ENCODE data around the gene VWA8.
"Not testable (repeated sequence)": the region's sequence is repeated elsewhere in the genome, so short reads cannot be mapped to it uniquely, and the experiment has no call there.

Gene VWA8

DNA sequence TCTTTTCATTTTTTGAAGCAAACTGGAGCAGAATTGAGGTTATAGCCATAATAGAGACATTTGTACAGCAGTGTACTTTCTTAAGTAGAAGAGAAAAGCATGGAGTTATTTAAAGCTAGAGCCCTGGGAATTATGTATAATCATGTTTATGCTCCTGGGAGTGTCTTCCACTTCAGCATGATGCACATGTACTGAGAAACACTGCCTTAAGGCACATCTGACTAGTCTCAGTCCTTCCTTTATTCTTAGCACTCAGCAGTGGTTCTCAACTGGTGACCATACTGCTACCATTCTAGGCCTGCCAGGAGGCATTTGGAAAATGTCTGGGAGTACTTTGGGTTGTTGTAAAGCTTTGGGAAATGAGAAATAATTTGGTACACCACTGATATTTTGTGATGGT, 45.8 kb downstream of the VWA8 start:
- H3K4me3 ChIP-seq (ENCODE audit: control insufficient read depth, low read depth, low read length) = no peak overlapping the region
- TF ChIP-seq, protein P1, sequence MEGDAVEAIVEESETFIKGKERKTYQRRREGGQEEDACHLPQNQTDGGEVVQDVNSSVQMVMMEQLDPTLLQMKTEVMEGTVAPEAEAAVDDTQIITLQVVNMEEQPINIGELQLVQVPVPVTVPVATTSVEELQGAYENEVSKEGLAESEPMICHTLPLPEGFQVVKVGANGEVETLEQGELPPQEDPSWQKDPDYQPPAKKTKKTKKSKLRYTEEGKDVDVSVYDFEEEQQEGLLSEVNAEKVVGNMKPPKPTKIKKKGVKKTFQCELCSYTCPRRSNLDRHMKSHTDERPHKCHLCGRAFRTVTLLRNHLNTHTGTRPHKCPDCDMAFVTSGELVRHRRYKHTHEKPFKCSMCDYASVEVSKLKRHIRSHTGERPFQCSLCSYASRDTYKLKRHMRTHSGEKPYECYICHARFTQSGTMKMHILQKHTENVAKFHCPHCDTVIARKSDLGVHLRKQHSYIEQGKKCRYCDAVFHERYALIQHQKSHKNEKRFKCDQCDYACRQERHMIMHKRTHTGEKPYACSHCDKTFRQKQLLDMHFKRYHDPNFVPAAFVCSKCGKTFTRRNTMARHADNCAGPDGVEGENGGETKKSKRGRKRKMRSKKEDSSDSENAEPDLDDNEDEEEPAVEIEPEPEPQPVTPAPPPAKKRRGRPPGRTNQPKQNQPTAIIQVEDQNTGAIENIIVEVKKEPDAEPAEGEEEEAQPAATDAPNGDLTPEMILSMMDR (IDR thresholded peaks at IDR 0.05; ENCODE audit: control insufficient read depth, insufficient read depth, low read depth, low read length, missing control alignments) = no peak
- DNase-seq (ENCODE audit: low read depth) = no peak

DNA sequence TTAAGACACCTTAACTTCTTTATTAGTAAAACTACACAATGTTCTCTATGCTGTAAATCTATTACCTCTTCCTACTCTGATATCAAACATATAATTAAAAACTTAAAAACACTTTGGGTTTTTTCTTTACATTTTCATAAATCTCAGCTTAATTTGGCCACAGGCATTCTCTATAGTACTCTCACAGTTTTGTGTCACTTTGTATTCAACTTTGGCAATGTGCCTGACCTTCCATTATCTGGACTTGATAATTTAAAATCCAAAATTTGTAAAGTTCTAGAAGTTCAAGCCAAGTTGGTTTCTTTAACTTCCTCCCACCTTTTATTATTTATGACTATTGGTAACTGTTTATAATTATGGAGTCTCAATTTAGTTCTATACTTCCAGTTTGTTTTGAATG, 46.4 kb downstream of the VWA8 start:
- DNase-seq (ENCODE audit: low read depth) = no peak
- TF ChIP-seq, protein P1 (IDR thresholded peaks at IDR 0.05; ENCODE audit: control insufficient read depth, insufficient read depth, low read depth, low read length, missing control alignments) = no peak
- H3K4me3 ChIP-seq (ENCODE audit: control insufficient read depth, low read depth, low read length) = no peak overlapping the region

DNA sequence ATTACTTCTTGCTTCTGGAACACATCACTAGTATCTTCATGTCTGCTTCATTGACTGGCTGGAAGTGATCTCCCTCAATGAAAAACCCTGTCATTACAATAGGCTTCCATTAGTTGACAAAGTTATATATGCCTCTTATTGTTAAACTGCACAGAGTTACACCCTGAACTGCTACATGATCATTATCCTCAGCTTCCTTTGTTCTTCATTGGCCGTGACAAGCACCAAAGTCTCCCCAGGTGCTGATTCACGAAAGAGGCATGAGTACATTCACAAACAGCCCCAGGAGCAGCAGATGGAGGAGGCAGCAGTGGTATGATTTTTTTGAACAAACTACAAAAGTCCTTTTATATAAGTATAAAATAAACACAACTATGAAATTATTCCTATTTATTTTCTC, 51.4 kb downstream of the VWA8 start:
- TF ChIP-seq, protein P1 (IDR thresholded peaks at IDR 0.05; ENCODE audit: control insufficient read depth, insufficient read depth, low read depth, low read length, missing control alignments) = no peak
- no peak for DNase-seq (ENCODE audit: low read depth)
- H3K4me3 ChIP-seq (ENCODE audit: control insufficient read depth, low read depth, low read length) = no peak overlapping the region

DNA sequence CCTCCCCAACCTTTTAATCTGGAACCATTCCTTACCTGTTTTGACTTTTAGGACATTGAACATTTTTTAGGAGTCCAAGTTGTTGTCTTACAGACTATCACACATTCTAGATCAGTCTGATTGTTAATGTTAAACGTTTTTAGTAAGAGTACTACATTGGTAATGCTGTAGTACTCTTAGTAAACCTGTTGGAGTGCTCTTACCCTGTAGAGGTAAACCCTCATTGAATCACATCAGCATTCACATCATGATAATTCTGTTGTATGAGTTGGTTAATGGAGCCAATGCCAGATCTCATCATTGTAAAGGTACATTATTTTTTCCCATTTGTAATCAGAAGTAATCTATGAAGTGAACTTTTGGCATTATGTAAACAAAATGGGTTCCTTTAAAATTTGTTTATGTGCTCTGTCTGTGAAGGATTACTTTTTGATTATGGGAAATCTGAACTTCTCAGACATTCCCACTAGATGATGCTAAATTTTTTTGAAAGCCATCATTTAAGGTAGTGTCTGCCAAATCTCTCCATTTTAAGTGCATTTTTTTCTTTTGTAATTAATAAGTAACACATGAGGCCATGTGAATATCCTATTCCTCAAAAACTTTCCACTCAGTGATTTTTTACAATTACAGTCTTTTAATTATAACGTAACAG, 55.2 kb downstream of the VWA8 start:
- no peak overlapping the region for H3K4me3 ChIP-seq (ENCODE audit: control insufficient read depth, low read depth, low read length)
- DNase-seq (ENCODE audit: low read depth) = no peak
- TF ChIP-seq, protein P1 (IDR thresholded peaks at IDR 0.05; ENCODE audit: control insufficient read depth, insufficient read depth, low read depth, low read length, missing control alignments) = peak; percentile 61

DNA sequence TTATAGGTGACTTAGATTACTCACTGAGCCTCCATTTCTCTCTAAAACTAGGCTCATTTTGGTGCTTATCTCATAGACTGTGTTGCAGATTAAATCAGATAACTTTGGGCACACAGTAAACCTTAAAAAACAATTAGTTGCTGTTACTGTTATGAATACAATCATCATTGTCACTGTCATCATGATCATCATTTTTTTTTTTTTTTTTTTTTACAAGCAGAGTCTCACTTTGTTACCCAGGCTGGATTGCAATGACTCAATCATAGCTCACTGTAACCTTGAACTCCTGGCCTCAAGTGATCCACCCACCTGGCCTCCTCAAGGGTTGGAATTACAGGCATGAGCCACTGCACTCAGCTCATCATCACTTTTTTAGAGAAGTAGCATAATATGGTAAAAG, 60.0 kb downstream of the VWA8 start:
- DNase-seq (ENCODE audit: low read depth) = no peak
- TF ChIP-seq, protein P1 (IDR thresholded peaks at IDR 0.05; ENCODE audit: control insufficient read depth, insufficient read depth, low read depth, low read length, missing control alignments) = no peak
- H3K4me3 ChIP-seq (ENCODE audit: control insufficient read depth, low read depth, low read length) = no peak overlapping the region

DNA sequence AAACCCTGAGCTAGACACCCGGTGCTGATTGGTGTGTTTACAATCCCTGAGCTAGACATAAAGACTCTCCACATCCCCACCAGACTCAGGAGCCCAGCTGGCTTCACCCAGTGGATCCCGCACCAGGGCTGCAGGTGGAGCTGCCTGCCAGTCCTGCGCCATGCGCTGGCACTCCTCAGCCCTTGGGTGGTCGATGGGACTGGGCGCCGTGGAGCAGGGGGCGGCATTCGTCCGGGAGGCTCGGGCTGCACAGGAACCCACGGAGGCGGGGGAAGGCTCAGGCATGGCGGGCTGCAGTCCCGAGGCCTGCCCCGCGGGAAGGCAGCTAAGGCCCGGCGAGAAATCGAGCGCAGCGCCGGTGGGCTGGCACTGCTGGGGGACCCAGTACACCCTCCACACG, 62.5 kb downstream of the VWA8 start:
- not testable (repeated sequence) for DNase-seq (ENCODE audit: low read depth); H3K4me3 ChIP-seq (ENCODE audit: control insufficient read depth, low read depth, low read length)

DNA sequence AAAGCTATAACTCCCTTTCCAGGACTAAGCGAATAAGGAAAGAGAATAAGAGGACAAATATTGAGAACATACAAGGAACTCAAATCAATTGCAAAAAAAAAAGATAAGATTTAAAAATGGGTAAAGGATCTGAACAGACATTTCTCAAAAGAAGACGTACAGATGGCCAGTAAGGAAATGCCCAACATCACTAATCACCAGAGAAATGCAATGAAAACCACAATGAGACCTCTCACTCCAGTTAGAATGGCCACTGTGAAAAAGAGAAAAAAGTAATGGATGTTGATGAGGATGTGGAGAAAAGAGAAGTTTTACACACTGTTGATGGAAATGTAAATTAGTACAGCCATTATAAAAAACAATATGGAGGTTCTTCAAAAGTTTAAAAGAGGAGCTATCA, 63.8 kb downstream of the VWA8 start:
- TF ChIP-seq, protein P1 (IDR thresholded peaks at IDR 0.05; ENCODE audit: control insufficient read depth, insufficient read depth, low read depth, low read length, missing control alignments) = no peak
- DNase-seq (ENCODE audit: low read depth) = no peak
- no peak overlapping the region for H3K4me3 ChIP-seq (ENCODE audit: control insufficient read depth, low read depth, low read length)
